ENCODE measurements around the gene SH2D1A. TPM values are rescaled to one million over a fixed set of nuclear protein-coding genes. Genes with fewer than 3 reads are reported as not detected.

The SH2D1A gene
- total RNA-seq, 1 donor from 2014 or later: not detected

DNA sequence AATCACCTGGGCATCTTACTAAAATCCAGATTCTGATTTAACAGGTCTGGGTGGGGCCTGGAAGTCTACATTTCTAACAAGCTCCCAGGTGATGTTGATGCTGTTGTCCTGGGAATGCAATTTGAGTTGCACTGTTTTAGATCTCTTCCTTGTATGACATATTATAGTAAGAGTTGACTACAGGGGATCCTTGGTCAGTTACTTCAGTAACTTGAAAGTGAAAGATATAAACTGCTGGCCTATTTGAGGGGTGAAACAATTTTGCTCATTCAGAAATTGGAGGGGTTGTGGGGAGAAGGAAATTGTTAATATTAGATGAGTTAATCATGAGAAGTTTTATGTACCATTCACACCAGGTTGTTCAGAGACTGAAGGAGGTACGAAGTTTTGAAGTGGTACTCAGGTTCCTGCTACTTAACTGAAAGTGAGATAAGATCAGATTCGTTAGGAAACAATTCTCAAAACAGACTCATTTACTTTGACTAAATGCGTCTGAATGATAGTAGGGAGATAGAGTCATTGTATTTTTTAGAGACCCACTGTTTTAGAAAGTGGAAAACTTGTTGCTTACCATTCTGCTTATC, 12.5 kb downstream of the SH2D1A start:
- H3K36me3 Mint-ChIP-seq (ENCODE audit: low read depth, unreplicated experiment): no peaks in the 10 kb centered on the region
- H3K4me3 Mint-ChIP-seq (ENCODE audit: unreplicated experiment): no peak overlapping the region
- no peaks in the 10 kb centered on the region for H3K27me3 Mint-ChIP-seq (ENCODE audit: low read depth, unreplicated experiment)
- no peaks in the 10 kb centered on the region for H4K20me1 ChIP-seq (ENCODE audit: insufficient read depth, low read length)
- no peaks in the 10 kb centered on the region for H3K79me2 ChIP-seq (ENCODE audit: insufficient read depth, low read length)
- H3K9ac ChIP-seq (ENCODE audit: low read length): no peak overlapping the region
- no peak overlapping the region for H3K4me2 ChIP-seq (ENCODE audit: low read length)
- H3K27me3 ChIP-seq (ENCODE audit: insufficient read depth, low read length): no peaks in the 10 kb centered on the region
- no peaks in the 10 kb centered on the region for H3K9me3 Mint-ChIP-seq (ENCODE audit: unreplicated experiment)
- no peak overlapping the region for H3K27ac Mint-ChIP-seq (ENCODE audit: unreplicated experiment)
- H3K9me3 ChIP-seq (ENCODE audit: insufficient read depth, low read depth, low read length): no peaks in the 10 kb centered on the region
- no peaks in the 10 kb centered on the region for H3K4me1 ChIP-seq (ENCODE audit: insufficient read depth, low read length)
- no peak overlapping the region for H2AFZ ChIP-seq (ENCODE audit: low read depth, low read length)
- no peak for TF ChIP-seq EZH2 (IDR thresholded peaks at IDR 0.05; ENCODE audit: insufficient read depth, low read length)
- TF ChIP-seq, protein P1, sequence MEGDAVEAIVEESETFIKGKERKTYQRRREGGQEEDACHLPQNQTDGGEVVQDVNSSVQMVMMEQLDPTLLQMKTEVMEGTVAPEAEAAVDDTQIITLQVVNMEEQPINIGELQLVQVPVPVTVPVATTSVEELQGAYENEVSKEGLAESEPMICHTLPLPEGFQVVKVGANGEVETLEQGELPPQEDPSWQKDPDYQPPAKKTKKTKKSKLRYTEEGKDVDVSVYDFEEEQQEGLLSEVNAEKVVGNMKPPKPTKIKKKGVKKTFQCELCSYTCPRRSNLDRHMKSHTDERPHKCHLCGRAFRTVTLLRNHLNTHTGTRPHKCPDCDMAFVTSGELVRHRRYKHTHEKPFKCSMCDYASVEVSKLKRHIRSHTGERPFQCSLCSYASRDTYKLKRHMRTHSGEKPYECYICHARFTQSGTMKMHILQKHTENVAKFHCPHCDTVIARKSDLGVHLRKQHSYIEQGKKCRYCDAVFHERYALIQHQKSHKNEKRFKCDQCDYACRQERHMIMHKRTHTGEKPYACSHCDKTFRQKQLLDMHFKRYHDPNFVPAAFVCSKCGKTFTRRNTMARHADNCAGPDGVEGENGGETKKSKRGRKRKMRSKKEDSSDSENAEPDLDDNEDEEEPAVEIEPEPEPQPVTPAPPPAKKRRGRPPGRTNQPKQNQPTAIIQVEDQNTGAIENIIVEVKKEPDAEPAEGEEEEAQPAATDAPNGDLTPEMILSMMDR (IDR thresholded peaks at IDR 0.05; ENCODE audit: insufficient read depth, low read depth, low read length): no peak
- DNase-seq (ENCODE audit: low read depth): no peak
- no peak overlapping the region for H3K27ac ChIP-seq (ENCODE audit: low read depth, low read length)
- no peak overlapping the region for H3K4me3 ChIP-seq (ENCODE audit: insufficient read depth, low read depth, low read length)
- H3K36me3 ChIP-seq (ENCODE audit: insufficient read depth, low read length): no peaks in the 10 kb centered on the region
- FAIRE-seq: no peak
- H3K4me1 Mint-ChIP-seq (ENCODE audit: low read depth, unreplicated experiment): no peaks in the 10 kb centered on the region

DNA sequence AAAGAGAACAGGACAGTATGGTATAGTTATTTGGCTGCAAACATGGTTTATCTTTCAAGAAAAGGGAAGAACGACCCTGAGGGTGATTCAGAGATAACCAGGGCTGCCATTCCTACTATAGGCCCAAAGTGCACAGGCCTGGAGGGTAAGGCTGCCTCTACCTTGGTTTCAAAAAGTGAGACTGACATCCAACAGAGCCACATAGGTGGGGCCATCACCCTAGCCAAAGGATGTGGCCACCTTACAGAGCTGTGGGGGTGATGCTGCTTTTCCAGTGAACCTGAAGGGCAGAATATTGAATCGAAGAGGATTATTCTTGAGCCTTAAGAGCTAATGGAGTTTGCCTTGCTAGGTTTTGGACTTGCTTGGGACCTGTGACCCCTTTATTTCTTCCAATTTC, 15.7 kb downstream of the SH2D1A start:
- Mint-ChIP-seq H3K36me3 (ENCODE audit: low read depth, unreplicated experiment) (no peaks in the 10 kb centered on the region), H3K27me3 (ENCODE audit: low read depth, unreplicated experiment) (no peaks in the 10 kb centered on the region), H3K4me1 (ENCODE audit: low read depth, unreplicated experiment) (no peaks in the 10 kb centered on the region), H3K9me3 (ENCODE audit: unreplicated experiment) (no peaks in the 10 kb centered on the region), H3K27ac (ENCODE audit: unreplicated experiment) (no peak overlapping the region), H3K4me3 (ENCODE audit: unreplicated experiment) (no peak overlapping the region)
- FAIRE-seq (no peak), DNase-seq (ENCODE audit: low read depth) (no peak)
- H3K36me3 ChIP-seq (ENCODE audit: insufficient read depth, low read length): no peaks in the 10 kb centered on the region
- H2AFZ ChIP-seq (ENCODE audit: low read depth, low read length): no peak overlapping the region
- no peak overlapping the region for H3K4me2 ChIP-seq (ENCODE audit: low read length)
- no peak overlapping the region for H3K4me3 ChIP-seq (ENCODE audit: insufficient read depth, low read depth, low read length)
- no peaks in the 10 kb centered on the region for H4K20me1 ChIP-seq (ENCODE audit: insufficient read depth, low read length)
- no peak overlapping the region for H3K9ac ChIP-seq (ENCODE audit: low read length)
- TF ChIP-seq EZH2 (IDR thresholded peaks at IDR 0.05; ENCODE audit: insufficient read depth, low read length): no peak
- TF ChIP-seq, protein P1 (IDR thresholded peaks at IDR 0.05; ENCODE audit: insufficient read depth, low read depth, low read length): no peak
- H3K79me2 ChIP-seq (ENCODE audit: insufficient read depth, low read length): no peaks in the 10 kb centered on the region
- no peaks in the 10 kb centered on the region for H3K9me3 ChIP-seq (ENCODE audit: insufficient read depth, low read depth, low read length)
- no peaks in the 10 kb centered on the region for H3K27me3 ChIP-seq (ENCODE audit: insufficient read depth, low read length)
- no peak overlapping the region for H3K27ac ChIP-seq (ENCODE audit: low read depth, low read length)
- no peaks in the 10 kb centered on the region for H3K4me1 ChIP-seq (ENCODE audit: insufficient read depth, low read length)

DNA sequence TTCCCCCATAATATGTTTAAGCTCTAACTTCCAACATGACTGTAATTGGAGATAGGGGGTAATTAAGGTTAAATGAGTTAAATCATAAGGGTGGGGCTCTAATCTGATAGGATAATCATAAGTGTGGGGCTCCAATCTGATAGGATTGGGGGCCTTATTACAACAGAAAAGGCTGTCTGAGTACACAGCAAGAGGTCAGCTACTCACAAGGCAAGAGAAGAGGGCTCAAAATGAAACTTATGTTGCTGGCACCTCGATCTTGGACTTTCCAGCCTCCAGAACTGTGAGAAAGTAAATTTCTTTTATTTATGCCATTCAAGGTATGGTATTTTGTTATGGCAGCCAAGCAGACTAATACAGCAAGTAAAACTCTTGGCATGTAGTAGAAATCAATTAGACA, 16.4 kb downstream of the SH2D1A start:
- Mint-ChIP-seq H3K27ac (ENCODE audit: unreplicated experiment) (no peak overlapping the region), H3K27me3 (ENCODE audit: low read depth, unreplicated experiment) (no peaks in the 10 kb centered on the region), H3K9me3 (ENCODE audit: unreplicated experiment) (no peaks in the 10 kb centered on the region), H3K36me3 (ENCODE audit: low read depth, unreplicated experiment) (no peaks in the 10 kb centered on the region), H3K4me1 (ENCODE audit: low read depth, unreplicated experiment) (no peaks in the 10 kb centered on the region), H3K4me3 (ENCODE audit: unreplicated experiment) (no peak overlapping the region)
- H3K9me3 ChIP-seq (ENCODE audit: insufficient read depth, low read depth, low read length): no peaks in the 10 kb centered on the region
- H2AFZ ChIP-seq (ENCODE audit: low read depth, low read length): no peak overlapping the region
- H3K36me3 ChIP-seq (ENCODE audit: insufficient read depth, low read length): no peaks in the 10 kb centered on the region
- TF ChIP-seq, protein P1 (IDR thresholded peaks at IDR 0.05; ENCODE audit: insufficient read depth, low read depth, low read length): no peak
- TF ChIP-seq EZH2 (IDR thresholded peaks at IDR 0.05; ENCODE audit: insufficient read depth, low read length): no peak
- no peaks in the 10 kb centered on the region for H3K79me2 ChIP-seq (ENCODE audit: insufficient read depth, low read length)
- H3K4me1 ChIP-seq (ENCODE audit: insufficient read depth, low read length): no peaks in the 10 kb centered on the region
- no peaks in the 10 kb centered on the region for H3K27me3 ChIP-seq (ENCODE audit: insufficient read depth, low read length)
- FAIRE-seq (no peak), DNase-seq (ENCODE audit: low read depth) (no peak)
- no peaks in the 10 kb centered on the region for H4K20me1 ChIP-seq (ENCODE audit: insufficient read depth, low read length)
- no peak overlapping the region for H3K4me3 ChIP-seq (ENCODE audit: insufficient read depth, low read depth, low read length)
- no peak overlapping the region for H3K9ac ChIP-seq (ENCODE audit: low read length)
- H3K4me2 ChIP-seq (ENCODE audit: low read length): no peak overlapping the region
- H3K27ac ChIP-seq (ENCODE audit: low read depth, low read length): no peak overlapping the region

Measured in astrocyte (in vitro differentiated cells and primary cell).